T-cell (primary cell): ENCODE data around the gene IARS2. TPM values are rescaled to one million over a fixed set of nuclear protein-coding genes. Genes with fewer than 3 reads are reported as not detected.

Experiments used
- total RNA-seq, 35 experiments: library from RNA in 6 of 35; stranded (reverse) in 6 of 35; fragments of 120-200 nt in 1 of 35; gene quantifications; one replicate each; pipeline versions ENCODE4 v1.2.1 to v1.2.4 and lab custom pipeline; 2013 to 2026

The IARS2 gene
- total RNA-seq, 5 donors from 2014 or later (not counting 1 experiment from before 2014, with no cell fraction given): 35.4 to 43.2 (median 42.3) TPM

Other genes with a start within 250 kb of the IARS2 start
- under 1 TPM in 2 of 5 donors, not detected in 3; 0.06 to 0.09 TPM for gene SLC30A10, start 165.6 kb upstream of the IARS2 start, total RNA-seq
- 10 to 100 TPM; 48.3 to 91.9 (median 86.9) TPM for gene EPRS1, start 47.6 kb upstream of the IARS2 start, total RNA-seq
- gene BPNT1, start 4.3 kb upstream of the IARS2 start, total RNA-seq: 10 to 100 TPM in 4 of 5 donors, 1 to 10 TPM in 1; 8.5 to 16.8 (median 14.3) TPM
- gene RAB3GAP2, start 178.3 kb downstream of the IARS2 start, total RNA-seq: 10 to 100 TPM; 42.1 to 55.1 (median 46.7) TPM